ENCODE data around the gene PDGFC. TPM values are rescaled to one million over a fixed set of nuclear protein-coding genes. Genes with fewer than 3 reads are reported as not detected.

Gene PDGFC
- total and polyA plus RNA-seq, 2 of the 13 experiments (the other 11 are each of a cell fraction or from before 2014, with no cell fraction given): 4.6 to 9.1 TPM

- no peak for FAIRE-seq
- ChIA-PET CTCF (ENCODE audit: low intra/inter-chr PET ratio, low total read pairs) (no interaction called here), POLR2A (no interaction called here)
- no peaks in the 10 kb centered on the region for H4K20me1 ChIP-seq (ENCODE audit: insufficient read depth, low read length)
- no peak for ATAC-seq
- BruUV-seq (replicated peaks): no TSS peak
- DNase-seq (ENCODE audit: low spot score): no peak
- no peak overlapping the region for H3K9ac ChIP-seq (ENCODE audit: insufficient read depth, low read depth, low read length)
- H3K79me2 ChIP-seq (ENCODE audit: insufficient read depth, low read length): no peaks in the 10 kb centered on the region
- in situ Hi-C loops (cut with HindIII; ENCODE audit: extremely low pct_ligation_motif_present, low pct_unique_long_range_greater_than_20kb): loop anchor here (10.0 kb wide), 1 partner anchor 208 kb away; the partner anchor contains the start of gene PDGFC
- no peaks in the 10 kb centered on the region for H3K9me3 ChIP-seq (ENCODE audit: low read length)
- no peak overlapping the region for H3K4me2 ChIP-seq (ENCODE audit: low read depth, low read length)
- WGBS (ENCODE audit: low lambda C conversion rate): 98% methylated on average over 1 of the region's 1 CpG
- intact Hi-C loops (cut with micrococcal nuclease; ENCODE audit: unreplicated experiment): loop anchor here (5.0 kb wide), 1 partner anchor 180 kb away; no protein-coding TSS in a partner anchor
- H3K27ac ChIP-seq (ENCODE audit: extremely low read length, insufficient read depth, low read length): no peak overlapping the region
- H3K4me3 ChIP-seq (replicated peaks in 1 of 3; ENCODE audit: insufficient read depth in 1 of 3, low read depth in 2 of 3, low read length in 3 of 3): no peak overlapping the region
- H3K4me1 ChIP-seq (ENCODE audit: insufficient read depth, low read length): peaks cover 31% of the 10 kb centered on the region
- H3K27me3 ChIP-seq (ENCODE audit: control insufficient read depth in 1 of 2, insufficient read depth in 2 of 2, low read length in 2 of 2): no peaks in the 10 kb centered on the region
- no peaks in the 10 kb centered on the region for H3K36me3 ChIP-seq (replicated peaks in 1 of 2; ENCODE audit: control insufficient read depth in 1 of 2, insufficient read depth in 2 of 2, low read length in 2 of 2)
- H2AFZ ChIP-seq (ENCODE audit: low read length): no peak overlapping the region
- no peak for TF ChIP-seq ZNF350 (CRISPR knock-in tag; IDR thresholded peaks at IDR 0.05; ENCODE audit: borderline replicate concordance, low read depth)
- TF ChIP-seq ZNF781 (CRISPR knock-in tag; IDR thresholded peaks at IDR 0.05; ENCODE audit: borderline replicate concordance, not compliant biosample characterization): no peak
- TF ChIP-seq FOXA3 (CRISPR knock-in tag; IDR thresholded peaks at IDR 0.05): no peak
- no peak for TF ChIP-seq CSRNP1 (CRISPR knock-in tag; IDR thresholded peaks at IDR 0.05)
- TF ChIP-seq ZNF367 (CRISPR knock-in tag; IDR thresholded peaks at IDR 0.05; ENCODE audit: borderline replicate concordance): no peak
- no peak for TF ChIP-seq E2F1 (CRISPR knock-in tag; IDR thresholded peaks at IDR 0.05)
- no peak for TF ChIP-seq RXRA (CRISPR knock-in tag; IDR thresholded peaks at IDR 0.05)
- TF ChIP-seq ZBTB7B (CRISPR knock-in tag; IDR thresholded peaks at IDR 0.05): no peak
- TF ChIP-seq MTA3 (CRISPR knock-in tag; IDR thresholded peaks at IDR 0.05): no peak
- TF ChIP-seq TEF (CRISPR knock-in tag; IDR thresholded peaks at IDR 0.05): no peak
- TF ChIP-seq, protein P1, sequence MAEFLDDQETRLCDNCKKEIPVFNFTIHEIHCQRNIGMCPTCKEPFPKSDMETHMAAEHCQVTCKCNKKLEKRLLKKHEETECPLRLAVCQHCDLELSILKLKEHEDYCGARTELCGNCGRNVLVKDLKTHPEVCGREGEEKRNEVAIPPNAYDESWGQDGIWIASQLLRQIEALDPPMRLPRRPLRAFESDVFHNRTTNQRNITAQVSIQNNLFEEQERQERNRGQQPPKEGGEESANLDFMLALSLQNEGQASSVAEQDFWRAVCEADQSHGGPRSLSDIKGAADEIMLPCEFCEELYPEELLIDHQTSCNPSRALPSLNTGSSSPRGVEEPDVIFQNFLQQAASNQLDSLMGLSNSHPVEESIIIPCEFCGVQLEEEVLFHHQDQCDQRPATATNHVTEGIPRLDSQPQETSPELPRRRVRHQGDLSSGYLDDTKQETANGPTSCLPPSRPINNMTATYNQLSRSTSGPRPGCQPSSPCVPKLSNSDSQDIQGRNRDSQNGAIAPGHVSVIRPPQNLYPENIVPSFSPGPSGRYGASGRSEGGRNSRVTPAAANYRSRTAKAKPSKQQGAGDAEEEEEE (CRISPR knock-in tag; IDR thresholded peaks at IDR 0.05; ENCODE audit: borderline replicate concordance): no peak
- no peak for TF ChIP-seq ZFY (CRISPR knock-in tag; IDR thresholded peaks at IDR 0.05)
- no peak for TF ChIP-seq NFE2L2 (IDR thresholded peaks at IDR 0.05; ENCODE audit: low read length)
- no peak for TF ChIP-seq AGO2 (optimal IDR thresholded peaks at IDR 0.05; ENCODE audit: low read depth, low read length)
- no peak for TF ChIP-seq NONO (IDR thresholded peaks at IDR 0.05)
- TF ChIP-seq NONO (CRISPR knock-in tag; conservative IDR thresholded peaks at IDR 0.05): no peak
- no peak for TF ChIP-seq RAD21 (CRISPR knock-in tag; IDR thresholded peaks at IDR 0.05)
Observed at GRCh38 chr4:156766846-156767245, 204.8 kb downstream of the PDGFC start.

Data from HepG2 (cell line).